GM21825 (cell line): ENCODE measurements around the gene STBD1.
"Not testable (repeated sequence)": the region's sequence is repeated elsewhere in the genome, so short reads cannot be mapped to it uniquely, and the experiment has no call there.

ENCODE experiments used
- ATAC-seq: cut with Tn5 transposase; IDR thresholded peaks from one replicate; pipeline ENCODE4 v1.9.1; 2021; ENCODE audit warnings: mild to moderate bottlenecking, moderate library complexity; ENCODE audit not compliant: unreplicated experiment

Gene STBD1

DNA sequence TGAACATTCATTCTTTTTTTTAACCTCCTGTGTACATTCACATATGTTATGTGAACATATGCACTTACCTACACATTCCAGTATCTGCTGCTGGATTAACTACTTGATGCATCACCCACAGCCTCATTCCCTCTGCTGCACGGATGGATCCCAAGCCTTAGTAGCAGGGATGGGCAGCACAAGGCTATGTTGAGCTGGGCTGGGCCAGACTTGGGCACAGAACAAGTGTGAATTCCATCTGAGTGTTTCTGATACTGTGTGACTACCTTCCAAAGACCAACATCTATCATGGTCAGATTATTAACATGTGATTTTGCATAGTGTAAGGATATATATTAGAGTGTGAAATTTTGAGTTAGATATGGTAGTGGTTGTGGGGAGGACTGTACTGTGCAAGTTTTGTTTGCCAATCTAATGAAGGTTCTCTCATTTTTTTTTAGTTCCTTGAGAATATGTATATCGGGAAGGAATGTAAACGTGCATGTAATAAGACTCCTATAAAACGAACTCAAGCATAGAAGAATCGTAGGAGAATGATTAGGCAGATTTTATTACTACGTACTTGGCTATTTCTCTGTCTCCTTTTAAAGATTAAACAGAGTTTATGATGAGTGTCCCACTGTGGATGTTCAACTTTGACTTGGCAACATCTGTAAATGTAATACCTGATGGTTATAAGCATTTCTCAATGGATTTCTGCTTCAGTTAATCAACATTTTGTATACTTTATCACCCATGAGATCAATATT, 23.4 kb upstream of the STBD1 start:
- no peak for ATAC-seq

DNA sequence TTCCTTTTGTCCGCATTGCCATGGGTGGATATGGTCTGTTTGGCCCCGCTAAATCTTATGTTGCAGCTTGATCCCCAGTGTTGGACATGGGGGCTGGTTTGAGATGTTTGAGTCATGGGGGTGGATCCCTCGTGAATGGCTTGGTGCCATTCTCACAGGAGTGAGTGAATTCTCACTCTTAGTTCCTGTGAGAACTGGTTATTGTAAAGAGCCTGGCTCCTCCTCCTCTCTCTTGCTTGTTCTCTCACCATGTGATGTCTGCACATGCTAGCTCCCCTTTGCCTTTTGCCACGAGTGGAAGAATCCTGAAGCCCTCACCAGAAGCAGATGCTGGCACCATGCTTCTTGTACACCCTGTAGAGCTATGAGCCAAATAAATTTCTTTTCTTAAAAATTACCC, 22.6 kb upstream of the STBD1 start:
- ATAC-seq, result no peak

DNA sequence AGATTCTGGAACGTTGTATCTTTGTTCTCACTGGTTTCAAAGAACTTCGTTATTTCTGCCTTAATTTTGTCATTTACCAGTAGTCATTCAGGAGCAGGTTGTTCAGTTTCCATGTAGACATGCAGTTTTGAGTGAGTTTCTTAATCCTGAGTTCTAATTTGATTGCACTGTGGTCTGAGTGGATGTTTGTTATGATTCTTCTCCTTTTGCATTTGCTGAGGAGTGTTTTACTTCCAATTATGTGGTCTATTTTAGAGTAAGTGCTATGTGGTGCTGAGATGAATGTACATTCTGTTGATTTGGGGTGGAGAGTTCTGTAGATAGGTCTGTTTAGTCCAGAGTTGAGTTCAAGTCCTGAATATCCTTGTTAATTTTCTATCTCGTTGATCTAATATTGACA, 18.7 kb upstream of the STBD1 start:
- ATAC-seq, result not testable (repeated sequence)

DNA sequence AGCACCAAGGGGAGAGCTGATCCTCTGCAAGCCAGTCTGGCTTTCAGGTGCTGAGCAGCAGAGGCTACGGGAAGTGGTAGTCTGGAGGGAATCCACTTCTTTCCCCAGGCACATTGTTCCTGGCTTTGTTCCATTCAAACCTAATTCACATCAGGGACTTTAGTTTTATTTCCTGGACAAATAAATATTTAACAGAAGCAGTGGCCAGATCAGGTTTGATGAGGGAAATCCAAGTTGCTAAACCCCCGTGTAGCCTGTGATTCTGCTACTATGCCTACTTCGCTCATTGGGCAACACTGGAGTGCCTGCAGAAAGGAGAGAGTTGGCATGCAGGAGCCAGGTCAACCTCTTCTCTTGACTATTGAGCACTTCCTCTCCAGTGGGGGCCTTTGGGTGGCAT, 13.8 kb upstream of the STBD1 start:
- ATAC-seq, result no peak

DNA sequence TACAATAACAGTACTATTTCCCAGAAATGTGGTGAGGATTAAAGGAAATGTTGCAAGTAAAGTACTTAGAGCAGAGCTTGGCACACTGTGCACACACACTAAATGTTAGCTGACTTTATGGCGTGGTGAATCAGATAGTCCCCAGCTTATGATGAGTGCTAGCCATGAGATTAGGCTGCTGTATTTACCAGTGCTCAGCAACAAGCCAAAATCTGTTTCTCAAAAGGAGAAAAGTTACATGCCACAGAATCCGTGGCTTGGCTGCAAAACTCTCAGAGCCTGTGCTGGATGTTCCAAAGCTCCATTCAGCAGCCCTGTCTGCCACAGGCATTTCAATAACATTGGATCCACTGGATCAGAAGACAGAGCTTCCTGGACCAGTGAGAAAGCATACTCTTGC, 12.8 kb upstream of the STBD1 start:
- ATAC-seq, result no peak

DNA sequence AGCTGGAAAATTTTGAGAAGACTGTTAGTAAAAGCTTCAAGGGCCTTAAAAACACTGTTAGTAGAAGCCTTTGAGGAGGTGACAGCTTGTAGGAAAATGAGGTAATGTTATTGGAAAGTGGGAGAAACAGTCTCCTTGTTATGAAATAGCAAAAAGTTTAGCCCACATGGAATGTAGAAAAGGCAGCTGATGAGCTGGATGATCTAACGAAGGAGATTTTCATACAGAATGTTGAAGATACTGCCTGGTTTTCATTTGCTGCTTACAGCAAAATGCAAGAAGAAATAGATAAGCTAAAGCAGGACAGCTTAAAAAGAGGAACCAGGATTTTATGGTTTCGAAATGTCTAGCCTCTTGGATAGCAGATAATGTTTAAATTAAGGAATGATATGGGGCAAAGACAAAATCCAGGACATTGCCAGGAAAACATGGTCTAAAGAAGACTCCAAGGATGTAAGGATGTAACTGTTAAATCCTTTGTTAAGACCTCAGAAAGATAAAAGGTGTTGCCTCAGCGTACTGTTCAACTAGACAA, 10.2 kb upstream of the STBD1 start:
- ATAC-seq, result no peak

DNA sequence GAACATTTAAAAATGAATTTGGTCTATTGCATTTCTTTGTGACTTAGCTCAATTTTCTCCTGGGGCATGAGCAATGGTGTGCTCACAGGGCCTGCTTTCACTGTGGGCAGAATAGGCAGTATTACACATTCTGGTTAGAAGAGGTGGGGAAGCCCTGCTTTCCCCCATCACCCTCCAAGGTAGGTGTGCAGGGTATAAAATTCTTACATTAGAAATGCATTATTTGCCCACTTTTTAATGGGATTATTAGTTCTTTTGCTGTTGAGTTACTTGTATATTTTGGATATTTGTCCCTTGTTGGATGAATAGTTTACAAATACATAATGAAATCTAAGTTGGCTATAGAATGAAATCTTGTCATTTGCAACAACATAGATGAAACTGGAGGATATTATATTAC, 8.3 kb upstream of the STBD1 start:
- ATAC-seq, result no peak

DNA sequence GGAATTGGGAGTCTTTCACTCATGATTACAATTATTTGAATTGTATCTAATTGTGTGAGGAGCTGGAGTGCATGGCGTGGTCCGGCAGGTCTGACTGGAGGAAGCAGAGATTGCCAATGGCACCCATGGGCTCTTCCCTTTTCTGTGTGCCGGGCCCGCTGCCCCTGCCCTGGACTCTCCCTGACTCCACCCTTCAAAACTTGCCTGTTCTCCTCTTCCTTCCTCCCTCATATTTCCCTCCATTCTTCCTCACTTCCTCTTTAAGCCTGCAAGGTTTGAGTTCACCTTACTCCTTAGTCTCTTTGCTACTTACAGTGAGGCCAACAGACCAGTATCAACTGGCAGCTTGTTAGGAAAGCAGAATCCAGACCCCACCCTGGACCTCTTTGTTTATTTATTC, 6.5 kb upstream of the STBD1 start:
- no peak for ATAC-seq

DNA sequence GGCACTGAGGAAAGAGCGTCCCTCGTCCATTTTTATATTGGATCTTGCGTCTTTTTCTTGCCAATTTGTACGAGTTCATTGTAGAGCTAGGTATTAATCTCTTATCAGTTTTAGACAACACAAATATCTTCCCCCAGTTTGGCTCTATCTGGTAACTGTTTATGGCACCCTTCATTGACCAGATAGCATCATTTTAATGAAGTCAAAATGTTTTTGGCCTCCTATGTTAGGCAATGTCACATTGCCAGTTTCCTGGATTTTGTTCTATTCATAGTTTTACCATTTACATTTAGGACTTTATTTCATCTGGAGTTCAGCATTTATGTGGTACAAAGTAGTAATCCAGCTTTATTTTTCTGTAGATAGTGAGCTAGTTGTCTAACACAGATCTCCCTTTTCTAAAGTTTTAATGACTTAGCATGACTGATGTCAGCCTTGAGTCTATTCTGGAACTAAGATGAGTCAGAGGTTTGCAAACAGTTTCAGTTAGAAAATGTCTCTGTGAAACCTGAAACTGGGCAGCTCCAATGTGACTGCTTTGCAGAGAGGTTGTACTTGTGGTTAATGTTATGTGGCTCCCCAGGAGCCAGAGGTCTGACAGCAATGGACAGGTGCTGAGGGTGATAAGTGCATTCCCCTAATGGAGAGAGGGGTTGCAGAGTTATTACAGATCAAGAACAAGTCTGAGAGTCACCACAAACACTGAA, 5.3 kb upstream of the STBD1 start:
- ATAC-seq, result peak; percentile 99

DNA sequence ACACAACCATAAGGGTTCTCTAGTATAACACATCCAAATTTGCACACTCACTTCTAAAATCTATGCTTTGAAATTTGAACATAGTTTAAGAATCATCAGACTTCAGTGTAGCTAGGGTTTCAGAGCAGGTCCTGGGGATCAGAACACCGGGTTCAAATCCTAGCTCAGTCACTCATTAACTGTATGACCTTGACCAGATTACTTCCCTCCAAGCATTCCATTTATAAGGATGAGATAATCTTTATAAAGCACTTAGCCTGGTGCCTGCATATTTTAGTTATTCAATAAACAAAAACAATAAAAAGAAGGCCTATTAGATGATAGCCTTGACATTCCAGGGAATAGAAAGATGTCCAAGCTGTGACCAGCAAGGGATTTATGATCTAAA, 4.8 kb upstream of the STBD1 start:
- ATAC-seq, result no peak

DNA sequence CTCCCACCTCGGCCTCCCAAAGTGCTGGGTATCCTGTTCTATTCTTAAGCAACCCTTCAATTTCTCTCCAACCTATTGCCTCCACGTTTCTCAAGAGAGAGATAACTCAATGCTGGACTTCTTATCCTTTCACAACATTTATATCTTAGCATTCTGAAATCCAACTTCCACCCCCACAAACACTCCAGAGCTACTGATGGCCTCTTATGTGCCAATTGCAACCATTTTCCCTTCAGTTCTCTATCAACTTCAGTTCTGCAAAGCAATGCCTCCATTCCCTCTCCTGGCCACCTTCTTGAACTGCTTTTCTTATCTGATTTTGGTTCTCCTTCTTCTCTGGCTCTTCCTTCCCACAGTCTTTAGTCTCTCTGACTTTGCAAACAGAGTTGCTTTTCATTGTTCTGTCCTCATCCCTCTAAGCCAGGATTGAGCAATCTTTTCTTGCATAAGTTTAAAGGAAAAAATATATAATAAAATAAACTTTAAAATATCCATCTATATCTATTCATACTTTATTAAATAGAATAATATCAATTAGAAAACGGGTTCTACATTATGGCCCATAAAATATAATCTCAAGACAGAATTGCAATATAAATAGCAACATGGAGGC, 3.6 kb upstream of the STBD1 start:
- no peak for ATAC-seq

DNA sequence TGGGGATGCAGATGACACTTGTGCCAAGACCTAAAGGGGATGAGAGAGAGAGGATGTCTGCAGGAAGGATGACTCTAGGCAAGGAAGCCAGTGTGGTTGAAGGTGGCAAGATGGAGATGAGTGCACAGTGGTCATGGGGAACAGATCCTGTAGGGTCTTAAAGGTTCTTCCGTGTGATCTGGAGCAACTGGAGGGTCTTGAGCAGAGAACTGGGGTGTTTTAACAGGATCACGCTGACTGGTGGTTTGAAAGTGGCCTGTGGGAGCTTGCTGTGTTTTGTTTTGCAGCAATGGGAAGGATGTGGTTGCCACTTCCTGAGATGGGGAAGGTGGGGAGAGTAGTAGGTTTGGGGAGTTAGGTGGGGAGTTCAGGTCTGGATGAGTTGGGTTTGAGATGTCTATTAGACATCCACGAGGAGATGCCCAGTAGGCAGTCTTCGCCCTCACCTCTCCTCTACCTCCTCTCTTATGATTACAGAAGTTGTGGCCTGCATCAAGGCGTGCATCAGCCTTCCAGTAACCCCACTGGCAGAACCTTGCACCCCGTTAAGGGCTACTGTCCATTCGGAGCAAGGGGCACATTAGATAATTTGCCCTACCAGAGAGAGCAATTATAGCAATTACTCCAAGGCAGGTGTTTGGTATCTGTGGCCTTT, 1.4 kb upstream of the STBD1 start:
- ATAC-seq, result no peak

DNA sequence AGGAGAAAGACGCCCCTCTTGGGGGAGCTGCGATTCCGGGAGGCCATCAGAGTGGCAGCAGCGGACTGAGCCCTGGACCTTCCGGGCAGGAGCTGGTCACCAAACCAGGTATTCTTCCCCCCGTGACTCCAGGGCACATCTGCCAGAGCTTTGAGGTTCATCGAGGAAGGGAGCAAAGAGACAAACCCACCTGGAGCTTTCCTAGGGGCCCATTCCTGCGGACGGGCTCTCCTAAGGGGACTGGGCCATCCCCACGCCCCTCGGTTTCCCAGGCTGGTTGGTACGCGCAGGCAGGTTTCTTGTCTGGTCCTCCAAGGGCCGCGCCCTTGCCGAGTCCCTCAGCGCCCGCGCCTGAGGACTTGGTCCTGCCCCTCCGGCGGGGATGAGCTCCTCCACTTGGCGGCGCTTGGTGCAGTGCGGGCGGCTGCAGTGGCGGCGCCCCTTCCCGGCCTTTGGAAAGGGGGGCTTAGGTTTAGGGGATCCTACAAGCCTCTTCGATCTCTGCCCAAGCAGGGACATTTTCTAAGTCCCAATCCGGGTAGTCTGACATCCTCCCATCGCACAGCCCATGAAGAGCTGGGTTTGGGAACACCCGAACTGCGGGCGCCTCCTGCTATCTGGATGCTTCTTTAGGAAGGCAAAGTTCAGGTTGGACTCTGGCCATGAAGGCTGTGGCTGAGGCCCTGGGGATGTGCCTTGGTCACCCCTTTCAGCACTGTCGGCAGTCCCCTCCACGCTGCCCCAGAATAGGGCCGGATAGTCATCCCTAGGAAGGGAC, 538 bp downstream of the STBD1 start:
- ATAC-seq, result no peak

DNA sequence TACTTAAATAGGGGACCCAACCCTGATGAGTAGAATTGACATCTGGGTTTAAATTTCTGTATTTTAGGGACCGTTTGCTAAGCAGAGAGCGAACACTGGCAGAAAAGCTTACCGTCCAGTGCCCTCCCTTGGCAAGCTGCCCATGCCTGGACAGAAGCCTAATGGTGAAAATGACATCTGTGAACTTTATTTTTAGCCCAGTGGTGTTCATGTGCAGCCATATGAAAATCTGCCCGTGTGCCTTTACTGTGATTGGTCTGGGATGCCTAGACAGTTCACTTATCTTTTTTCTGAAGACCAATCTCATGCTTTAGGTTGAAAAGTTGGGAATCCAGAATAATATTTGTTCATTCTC, 1.1 kb downstream of the STBD1 start:
- ATAC-seq, result no peak

DNA sequence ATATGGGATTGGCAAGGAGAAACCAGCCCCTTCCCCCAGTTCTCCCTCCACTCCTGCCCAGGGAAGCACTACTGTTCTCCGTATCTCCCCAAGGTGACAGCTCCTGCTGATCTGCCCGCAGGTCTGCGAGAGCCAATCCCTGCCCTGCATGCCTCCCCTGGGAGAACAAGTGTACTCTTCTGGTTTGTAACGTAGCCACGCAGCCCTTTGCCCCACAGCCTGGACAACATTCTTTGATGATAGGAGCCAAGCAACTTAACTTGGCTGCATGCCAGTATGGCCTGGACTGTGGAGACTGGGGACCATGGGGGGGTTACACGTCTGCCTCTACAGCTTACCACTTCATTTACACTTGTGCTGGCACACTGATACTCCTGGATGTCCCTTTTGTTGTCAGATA, 2.0 kb downstream of the STBD1 start:
- no peak for ATAC-seq

DNA sequence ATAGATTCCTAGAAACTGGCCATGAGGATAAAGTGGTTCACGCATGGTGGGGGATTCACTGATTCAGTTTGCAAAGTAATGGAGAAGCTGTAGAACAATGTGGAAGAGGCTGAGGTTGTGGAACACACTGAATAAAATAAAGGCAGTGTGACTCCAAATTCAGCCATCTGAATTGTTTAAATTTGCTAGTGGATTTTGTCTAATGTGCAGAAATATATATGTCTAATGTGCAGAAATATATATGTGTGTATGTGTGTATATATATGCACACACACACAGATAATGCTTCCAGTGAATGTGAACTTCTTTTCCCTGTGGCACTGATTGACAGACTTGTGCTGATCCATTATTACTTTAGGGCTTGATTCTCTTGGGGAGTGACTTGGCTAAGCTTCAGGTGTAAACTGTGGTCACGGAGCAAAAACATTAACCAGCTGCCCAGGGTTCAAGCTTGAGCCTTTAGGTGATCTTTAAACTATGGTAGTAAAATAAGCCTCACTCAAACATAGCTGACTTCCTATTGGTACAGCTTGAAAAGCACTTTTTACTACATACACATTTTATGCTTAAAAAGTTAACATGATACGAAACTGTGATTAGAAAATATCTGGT, 3.5 kb downstream of the STBD1 start:
- ATAC-seq, result no peak

DNA sequence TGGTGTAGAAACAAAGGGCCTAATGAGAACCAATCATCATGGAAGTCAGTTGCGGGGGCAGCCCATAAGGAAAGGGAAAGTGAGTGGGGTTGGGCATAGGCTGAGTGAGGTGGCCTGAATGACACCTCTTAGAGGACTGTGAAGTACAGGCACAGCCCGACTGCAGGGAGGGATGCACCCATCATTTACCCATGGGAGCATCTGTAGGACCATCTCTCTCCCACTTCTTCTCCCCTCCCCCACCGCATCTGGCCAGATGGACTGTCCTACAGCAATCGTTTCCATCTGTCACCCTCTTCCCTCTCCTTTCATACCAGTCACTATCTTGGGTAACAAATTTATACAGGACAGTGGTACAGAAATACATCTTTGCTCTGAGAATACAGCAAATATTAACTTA, 4.2 kb downstream of the STBD1 start:
- ATAC-seq, result no peak

DNA sequence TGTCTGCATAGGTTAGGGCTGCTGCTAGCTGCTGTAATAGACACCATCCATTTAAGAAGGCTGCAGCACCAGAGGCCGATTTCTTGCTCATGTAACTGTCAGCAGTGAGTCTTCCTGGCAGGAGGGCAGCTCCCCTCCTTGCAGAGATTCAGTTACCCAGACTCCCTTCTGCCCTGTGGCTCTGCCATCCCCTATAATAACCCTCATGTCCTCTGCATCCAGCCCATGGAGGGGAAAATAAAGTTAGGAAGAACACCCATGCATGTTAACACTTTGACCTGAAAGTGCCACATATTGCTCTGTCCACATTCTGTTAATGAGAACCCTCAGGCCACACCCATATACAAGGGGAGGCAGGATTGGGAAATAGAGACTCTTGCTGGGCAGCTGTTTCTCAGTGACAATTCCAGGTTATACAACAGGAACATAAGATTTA, 5.4 kb downstream of the STBD1 start:
- ATAC-seq, result no peak

DNA sequence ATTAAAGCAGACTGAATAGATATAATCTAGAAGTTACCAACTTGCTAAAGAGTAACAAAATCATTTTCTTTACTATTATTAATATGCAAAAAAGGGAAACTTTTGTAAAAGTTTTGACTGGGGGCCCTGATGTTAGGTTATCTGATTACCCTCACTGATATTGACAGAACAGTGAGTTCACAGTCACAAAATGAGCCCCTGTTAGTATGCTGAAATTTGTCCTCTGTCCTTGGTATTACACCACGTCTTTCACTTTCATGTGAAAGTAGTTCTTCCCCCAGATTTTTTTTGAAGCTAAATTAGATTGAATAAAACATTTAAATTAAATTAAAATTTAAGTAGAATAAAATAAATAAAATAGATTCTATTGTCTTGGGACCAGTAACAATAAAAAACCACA, 5.9 kb downstream of the STBD1 start:
- no peak for ATAC-seq

DNA sequence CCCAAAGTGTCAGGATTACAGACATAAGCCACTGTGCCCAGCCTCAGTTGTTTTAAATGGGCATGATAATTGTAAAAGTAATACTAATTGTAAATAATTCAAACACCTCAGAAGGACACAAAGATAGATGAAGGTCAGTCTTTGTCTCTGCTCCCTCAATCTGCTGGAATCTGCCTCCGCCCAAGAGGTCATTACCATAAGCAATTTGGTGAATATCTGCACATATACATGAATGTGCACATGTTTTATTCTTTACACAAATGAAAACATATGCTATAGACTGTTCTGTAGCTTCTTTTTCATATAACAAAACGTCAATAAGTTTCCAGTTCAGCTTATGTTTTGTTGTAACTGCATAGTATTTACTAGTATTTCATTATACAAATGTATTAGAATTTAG, 7.0 kb downstream of the STBD1 start:
- no peak for ATAC-seq
